Mesothelial cell of epicardium (in vitro differentiated cells): ENCODE results near the gene TMEM235. TPM values are rescaled to one million over a fixed set of nuclear protein-coding genes. Genes with fewer than 3 reads are reported as not detected.

Experiments
- DNase-seq, 2 experiments: peaks; one replicate each; pipeline ENCODE4 v3.0.0; 2021; ENCODE audit warnings: low spot score in 2 of 2; ENCODE audit not compliant: unreplicated experiment in 2 of 2
- H3K27ac Mint-ChIP-seq: 2 replicates; pipeline ENCODE4 v1.8.0; 2021; ENCODE audit warnings: mixed read lengths
- H3K27me3 Mint-ChIP-seq: 2 replicates; pipeline ENCODE4 v1.8.0; 2021; ENCODE audit warnings: low read depth, mixed read lengths
- H3K36me3 Mint-ChIP-seq: 2 replicates; pipeline ENCODE4 v1.8.0; 2021; ENCODE audit warnings: mixed read lengths
- H3K4me1 Mint-ChIP-seq: 2 replicates; pipeline ENCODE4 v1.8.0; 2021; ENCODE audit warnings: mixed read lengths
- H3K4me3 Mint-ChIP-seq: 2 replicates; pipeline ENCODE4 v1.8.0; 2021; ENCODE audit warnings: mild to moderate bottlenecking, moderate library complexity, mixed read lengths
- H3K9me3 Mint-ChIP-seq: 2 replicates; pipeline ENCODE4 v1.8.0; 2021; ENCODE audit warnings: mixed read lengths
- CTCF ChIP-seq: fragments of 200-600 bp; sonication (generic); IDR thresholded peaks from one replicate; pipeline ENCODE4 v1.5.0; 2021; ENCODE audit warnings: antibody characterized with exemption; ENCODE audit not compliant: unreplicated experiment
- total RNA-seq: library from RNA; stranded (reverse); gene quantifications from 3 replicates; pipeline ENCODE4 v1.2.1, GENCODE V29; 2021

The TMEM235 gene
- total RNA-seq, 1 donor from 2014 or later, result 1.5 TPM

- TF ChIP-seq CTCF, result no peak
- Mint-ChIP-seq H3K27me3 (no peaks in the 10 kb centered on the region), H3K4me3 (no peak overlapping the region), H3K36me3 (peaks cover 18% of the 10 kb centered on the region), H3K27ac (no peak overlapping the region), H3K9me3 (no peaks in the 10 kb centered on the region), H3K4me1 (peaks cover 10% of the 10 kb centered on the region)
- no peak for DNase-seq
Observed at GRCh38 chr17:78219396-78220150, 11.9 kb upstream of the TMEM235 start.

- no peaks in the 10 kb centered on the region for H3K27me3 Mint-ChIP-seq
- peaks cover 15% of the 10 kb centered on the region for H3K36me3 Mint-ChIP-seq
- H3K27ac Mint-ChIP-seq, result no peak overlapping the region
- DNase-seq, result no peak
- no peak for TF ChIP-seq CTCF
- no peaks in the 10 kb centered on the region for H3K4me1 Mint-ChIP-seq
- H3K4me3 Mint-ChIP-seq, result no peak overlapping the region
- no peaks in the 10 kb centered on the region for H3K9me3 Mint-ChIP-seq
Observed at GRCh38 chr17:78223061-78223460, 8.4 kb upstream of the TMEM235 start.

- no peaks in the 10 kb centered on the region for H3K4me1 Mint-ChIP-seq
- peak overlapping the region; percentile 61 for H3K27ac Mint-ChIP-seq
- DNase-seq, result no peak
- no peaks in the 10 kb centered on the region for H3K9me3 Mint-ChIP-seq
- no peak for TF ChIP-seq CTCF
- no peak overlapping the region for H3K4me3 Mint-ChIP-seq
- H3K36me3 Mint-ChIP-seq, result peaks cover 15% of the 10 kb centered on the region
- no peaks in the 10 kb centered on the region for H3K27me3 Mint-ChIP-seq
Observed at GRCh38 chr17:78223765-78224164, 7.7 kb upstream of the TMEM235 start.

GRCh38 chr17:78224231-78225087 lies 7.0 kb upstream of the TMEM235 start:
- no peaks in the 10 kb centered on the region for H3K4me1 Mint-ChIP-seq
- peaks cover 13% of the 10 kb centered on the region for H3K36me3 Mint-ChIP-seq
- peak overlapping the region; percentile 61 for H3K27ac Mint-ChIP-seq
- no peak for TF ChIP-seq CTCF
- H3K9me3 Mint-ChIP-seq, result no peaks in the 10 kb centered on the region
- no peak overlapping the region for H3K4me3 Mint-ChIP-seq
- H3K27me3 Mint-ChIP-seq, result peaks cover 5% of the 10 kb centered on the region
- no peak for DNase-seq

- Mint-ChIP-seq H3K36me3 (peaks cover 8% of the 10 kb centered on the region), H3K4me3 (no peak overlapping the region), H3K4me1 (no peaks in the 10 kb centered on the region), H3K9me3 (no peaks in the 10 kb centered on the region), H3K27me3 (peaks cover 12% of the 10 kb centered on the region), H3K27ac (no peak overlapping the region)
- no peak for TF ChIP-seq CTCF
- no peak for DNase-seq
Observed at GRCh38 chr17:78225088-78225865, 6.2 kb upstream of the TMEM235 start.
